HG03108 (cell line): ENCODE data around the gene FOXP1.

ENCODE experiments used
- ATAC-seq: cut with Tn5 transposase; IDR thresholded peaks from one replicate; pipeline ENCODE4 v1.9.1; 2021; ENCODE audit warnings: moderate library complexity; ENCODE audit not compliant: unreplicated experiment

FOXP1 gene

DNA sequence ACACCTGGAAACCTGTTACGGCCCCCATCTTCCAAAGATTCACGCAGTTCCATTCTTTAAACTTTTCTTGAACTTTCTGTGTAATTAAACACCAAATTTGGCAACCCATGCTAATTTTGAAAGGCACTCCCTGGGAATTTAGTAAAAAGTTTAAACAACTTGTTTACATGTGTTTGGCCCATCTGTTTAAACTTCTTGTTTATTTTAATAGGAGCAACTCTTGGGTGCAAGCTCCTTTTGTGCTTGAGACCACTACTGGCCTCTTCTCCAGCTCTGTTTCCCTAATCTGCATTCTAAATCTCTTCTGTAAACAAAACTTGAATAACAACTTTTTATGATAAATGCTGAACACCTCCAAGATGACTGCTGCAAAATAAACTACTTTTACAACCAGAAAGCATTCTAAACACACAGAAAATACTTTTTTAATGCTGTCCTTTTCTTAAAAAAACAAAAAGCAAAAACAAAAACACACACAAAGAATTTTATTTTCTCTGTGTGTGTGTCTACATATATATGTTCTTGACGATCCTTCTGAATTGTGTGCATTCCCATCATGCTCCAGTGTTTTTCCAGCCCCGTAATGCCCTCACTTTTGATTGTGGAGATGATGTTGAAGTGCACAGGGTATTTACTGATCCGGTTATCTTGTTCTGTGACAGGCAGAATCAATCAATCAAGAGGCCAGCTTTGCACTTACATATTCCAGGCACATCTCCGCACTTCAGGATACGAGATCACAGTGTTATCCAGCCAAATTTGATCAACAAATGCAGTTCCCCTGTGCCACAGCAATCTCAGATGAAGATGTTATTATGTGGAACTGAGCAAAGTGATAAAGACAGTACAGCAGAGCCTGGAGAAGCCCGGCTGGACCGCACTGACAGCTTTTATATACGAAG, 416.9 kb downstream of the FOXP1 start:
- ATAC-seq, result no peak

DNA sequence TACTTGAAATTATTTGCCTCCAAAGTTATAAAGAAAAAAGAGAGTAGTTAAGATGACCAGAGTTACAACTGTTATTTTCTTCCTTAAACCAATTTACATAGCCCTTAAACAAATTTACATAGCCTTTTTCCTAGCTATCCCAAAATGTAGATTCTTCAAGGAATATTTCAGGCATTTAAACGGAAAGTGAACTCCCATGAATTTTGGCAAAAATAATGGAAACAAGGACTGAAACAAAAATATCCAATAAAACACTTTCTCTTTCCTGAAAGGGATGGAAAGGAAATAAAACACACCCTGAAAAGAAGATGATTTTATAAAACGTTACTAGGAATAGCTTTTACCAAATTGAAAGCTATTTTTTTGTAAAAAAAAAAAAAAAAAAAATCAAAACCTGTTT, 418.6 kb downstream of the FOXP1 start:
- ATAC-seq, result no peak

DNA sequence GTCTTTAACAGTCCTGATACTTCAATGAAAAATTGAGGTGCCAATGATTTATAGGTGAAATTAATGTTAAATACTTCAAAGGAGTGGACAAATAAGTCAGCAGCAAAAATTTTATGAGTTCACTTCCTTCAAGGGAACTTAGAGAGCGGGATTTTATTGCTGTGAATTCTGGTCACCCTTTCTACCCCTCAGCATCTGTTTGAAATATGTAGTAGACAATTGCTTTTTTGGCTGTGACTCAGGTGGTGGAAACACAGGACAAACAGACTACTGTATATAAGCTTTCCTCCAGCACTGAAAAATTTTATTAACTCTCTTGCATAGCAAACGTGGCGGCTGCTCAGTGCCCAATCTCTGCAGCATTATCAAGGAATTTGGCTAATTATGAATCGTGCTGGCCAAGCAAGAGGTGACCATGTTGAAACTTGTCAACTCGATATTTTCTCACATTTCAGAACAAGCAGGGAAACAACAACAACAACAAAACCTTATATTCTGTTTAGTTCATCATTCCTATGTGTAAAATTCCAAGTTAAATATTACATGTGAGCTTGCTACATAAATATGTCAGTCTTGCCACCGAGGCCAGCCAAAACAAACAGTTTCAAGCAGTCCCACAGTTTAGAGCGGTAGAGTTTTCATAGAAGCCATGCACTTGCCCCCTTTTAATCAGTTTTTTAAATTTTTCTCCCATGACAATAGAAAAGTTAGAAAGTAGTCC, 420.2 kb downstream of the FOXP1 start:
- ATAC-seq, result no peak

DNA sequence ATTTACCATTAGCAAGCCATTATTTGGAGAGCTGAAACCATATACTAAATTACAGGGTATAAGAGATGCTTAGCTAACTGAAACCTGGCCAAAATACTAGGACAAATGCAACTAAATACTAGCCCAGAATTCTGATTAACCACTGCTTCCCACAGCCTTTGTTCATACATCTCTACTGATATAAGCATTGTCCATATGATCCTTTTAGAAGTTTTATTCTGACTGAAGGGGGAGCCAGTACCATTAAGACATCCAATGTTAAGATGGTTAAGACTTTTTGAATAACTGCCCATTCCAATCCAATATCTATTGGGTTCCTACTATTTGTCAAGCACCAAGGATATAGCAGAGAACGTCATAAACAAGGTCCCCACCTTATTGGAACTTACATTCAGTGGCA, 421.3 kb downstream of the FOXP1 start:
- no peak for ATAC-seq

DNA sequence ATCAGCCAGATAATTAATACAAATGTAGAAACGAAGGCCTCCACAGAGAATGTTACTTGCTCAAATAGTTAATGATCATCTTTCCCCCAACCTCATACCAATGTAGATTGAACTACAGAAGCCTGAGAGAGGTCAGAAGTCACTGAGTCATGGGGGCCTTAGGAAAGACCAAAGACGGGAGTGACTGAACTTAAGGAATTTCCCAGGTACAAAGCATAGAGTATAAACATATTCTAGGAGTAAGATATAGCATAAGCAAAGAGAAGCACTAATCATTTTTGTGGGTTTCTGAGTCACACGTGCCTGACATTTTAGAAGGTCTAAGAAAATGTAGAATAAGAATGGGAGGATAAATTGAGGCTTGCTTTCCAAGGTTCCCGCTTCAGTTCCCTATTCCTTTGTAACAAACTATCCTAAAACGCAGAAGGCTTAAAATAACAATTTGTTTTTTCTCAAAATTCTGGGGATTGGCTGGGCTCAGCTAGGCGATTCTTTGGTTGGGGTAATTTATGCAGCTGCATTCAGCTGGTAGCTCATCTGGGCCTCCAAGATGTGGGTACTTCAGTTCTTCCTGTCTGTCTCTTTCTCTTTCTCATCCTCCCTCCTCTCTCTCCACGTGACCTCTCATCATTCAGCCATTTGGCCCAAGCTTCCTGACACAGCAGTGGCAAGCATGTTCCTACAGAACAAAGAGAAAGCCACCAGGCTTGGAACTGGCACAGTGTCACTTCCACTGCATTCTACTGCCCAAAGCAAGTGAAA, 422.6 kb downstream of the FOXP1 start:
- ATAC-seq, result no peak

DNA sequence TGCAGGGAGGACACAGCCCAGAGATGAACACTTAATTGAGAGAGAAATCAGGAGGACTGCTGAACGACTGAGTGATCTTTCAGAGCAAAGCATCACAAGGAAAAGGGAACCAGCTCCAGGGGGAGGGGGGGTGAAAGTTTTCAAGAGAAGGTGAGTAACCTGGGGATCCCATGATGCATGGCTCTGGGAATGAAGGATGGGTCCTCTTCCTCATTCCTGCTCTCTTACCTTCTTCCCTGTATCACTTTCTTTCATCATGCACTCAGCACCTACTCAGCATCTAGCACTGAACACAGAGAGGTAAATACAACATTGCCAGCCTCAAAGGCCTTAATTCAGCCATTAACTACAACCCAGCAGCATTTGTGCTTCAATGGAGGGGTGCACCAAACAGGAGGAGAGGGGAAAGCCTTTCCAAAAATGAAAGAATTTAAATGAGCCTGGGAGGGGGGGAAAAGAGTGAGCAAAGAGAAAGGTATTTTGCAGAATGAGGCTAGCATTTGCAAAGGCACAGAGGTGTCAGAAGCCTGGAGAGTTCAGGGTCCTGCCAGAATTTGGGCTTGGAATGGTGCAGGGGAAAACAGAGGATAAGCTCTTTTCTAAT, 427.4 kb downstream of the FOXP1 start:
- no peak for ATAC-seq

DNA sequence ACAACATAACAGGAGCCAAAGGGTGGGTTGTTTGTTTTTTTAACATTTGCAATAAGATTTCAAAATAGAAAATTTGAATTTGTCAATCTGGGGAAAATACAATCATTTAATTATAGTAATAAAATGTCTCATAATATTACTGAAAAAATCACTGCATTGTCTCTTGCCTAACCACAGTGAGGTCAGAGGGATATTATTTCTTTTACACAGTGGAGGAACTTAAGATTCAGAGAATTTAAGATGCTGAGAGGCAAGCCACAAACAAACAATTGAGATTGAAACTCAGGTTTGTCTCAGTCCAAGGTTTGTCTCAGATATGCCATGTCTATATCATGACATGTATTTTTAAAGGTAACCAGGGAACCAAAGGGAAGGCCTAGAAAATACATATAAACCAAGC, 428.7 kb downstream of the FOXP1 start:
- no peak for ATAC-seq

DNA sequence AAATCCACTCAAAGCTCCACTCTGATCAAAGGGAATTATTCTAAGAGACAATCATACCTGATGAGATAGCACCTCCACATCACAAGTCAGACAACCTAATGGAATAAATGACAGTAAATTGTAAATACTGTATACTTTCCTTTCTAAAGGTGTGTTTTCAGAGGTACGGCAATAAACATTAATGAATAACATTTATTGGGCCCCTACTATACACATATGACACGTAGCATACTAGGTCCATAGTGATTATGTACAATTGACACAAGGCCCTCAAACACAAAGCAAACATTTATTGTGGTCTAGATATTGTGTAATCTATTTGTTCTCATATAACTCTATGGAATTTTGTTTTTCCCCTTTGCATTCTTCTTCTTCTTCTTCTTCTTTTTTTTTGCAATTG, 429.8 kb downstream of the FOXP1 start:
- ATAC-seq, result no peak

DNA sequence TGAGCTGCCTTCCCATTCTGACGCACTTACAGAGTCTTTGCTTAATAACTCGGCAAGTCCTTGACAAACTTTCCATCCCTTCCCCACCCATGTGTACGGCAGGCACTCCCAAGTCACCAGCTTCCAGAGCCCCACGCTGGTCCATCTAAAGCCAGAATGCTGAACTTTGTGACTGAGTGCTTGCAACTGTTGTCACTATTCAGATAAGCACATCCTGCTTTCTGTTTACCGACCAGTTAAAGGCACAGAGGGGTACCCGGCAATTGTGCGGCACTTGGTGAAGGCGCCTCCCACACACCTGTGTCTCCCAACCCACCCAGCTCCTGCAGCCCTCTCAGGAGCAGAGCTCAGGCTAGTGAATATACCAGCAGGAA, 430.6 kb downstream of the FOXP1 start:
- ATAC-seq, result no peak

DNA sequence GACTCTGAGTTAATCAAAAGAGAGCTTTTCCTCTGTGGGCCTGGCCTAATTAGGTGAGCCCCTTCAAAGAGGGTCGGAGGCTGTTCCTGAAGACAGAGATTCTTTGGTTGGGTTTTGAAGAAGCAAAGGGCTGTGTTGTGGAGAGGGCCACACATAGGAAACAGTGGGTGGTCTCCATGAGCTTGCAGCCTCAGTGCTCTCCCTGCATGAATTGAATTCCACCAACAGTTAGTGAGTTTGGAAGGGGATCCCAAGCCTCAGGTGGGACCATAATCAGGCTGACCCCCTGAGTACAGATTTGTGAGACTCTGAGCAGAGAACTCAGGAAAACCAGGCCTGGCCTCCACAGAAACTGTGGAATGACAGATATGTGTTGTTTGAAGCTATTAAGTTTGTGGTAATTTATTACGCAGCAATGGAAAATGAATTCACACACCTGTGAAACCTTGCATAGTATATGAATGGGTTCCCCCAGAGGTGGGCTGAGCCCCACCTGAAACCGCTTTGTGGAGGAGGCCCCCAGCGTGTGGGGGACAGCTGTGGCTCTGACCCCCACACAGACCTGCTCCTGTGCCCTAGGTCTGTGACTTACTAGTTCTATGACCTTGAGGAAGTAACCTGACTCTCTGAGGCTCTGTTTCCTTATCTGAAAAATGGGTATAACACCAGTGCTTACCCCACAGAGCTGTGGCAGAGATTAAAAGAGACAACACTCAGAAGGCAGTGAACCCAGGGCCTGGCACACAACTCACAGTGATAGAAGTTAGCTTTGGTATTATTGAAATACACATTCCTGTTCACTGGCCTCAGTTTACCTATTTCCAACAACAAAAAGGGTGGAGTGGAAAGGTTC, 431.3 kb downstream of the FOXP1 start:
- ATAC-seq, result no peak

DNA sequence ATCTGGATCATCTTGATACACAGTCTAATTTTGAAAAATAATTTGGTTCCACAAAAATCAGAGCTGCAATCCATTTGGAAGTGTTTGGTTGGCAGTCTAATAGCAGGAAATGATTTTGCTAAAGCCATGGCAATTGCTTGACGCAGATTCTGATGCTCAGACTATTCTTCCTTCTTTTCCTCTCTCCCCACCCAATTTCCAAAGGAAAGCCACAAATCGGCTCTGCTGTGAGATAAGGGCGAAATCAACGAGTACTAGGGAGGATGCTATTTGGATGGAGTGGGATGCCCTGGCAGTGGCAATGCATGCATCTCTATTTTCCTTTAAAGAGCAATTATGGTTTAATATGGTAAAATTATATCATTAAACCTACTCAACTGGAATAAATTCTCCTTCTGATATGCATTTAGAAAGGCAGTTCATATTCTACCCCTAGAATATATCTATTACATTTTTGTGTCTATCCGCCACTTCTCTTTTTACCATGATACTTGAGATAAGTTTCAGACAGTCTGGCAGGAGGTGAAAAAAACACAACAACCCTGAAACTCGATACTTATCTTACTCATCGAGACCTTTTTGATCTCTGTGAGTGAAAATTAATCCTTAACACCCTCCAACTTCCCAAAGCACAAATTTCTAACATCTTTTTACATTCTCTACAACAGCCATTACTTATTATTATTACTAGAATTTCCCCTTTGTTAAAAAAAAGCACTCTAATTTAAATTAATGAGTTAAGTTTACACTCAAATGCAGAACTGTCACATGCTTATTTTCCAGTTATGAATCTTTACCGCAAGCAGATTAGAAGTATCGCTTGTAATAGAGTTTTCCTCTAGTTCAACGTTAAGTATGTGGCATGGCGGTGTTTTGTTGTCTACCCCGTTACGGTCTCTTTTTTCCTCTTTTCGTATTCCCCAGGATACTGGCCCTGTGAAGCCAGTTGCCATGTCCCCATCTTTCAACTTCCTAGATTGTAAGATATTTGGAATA, 433.3 kb downstream of the FOXP1 start:
- ATAC-seq, result no peak

DNA sequence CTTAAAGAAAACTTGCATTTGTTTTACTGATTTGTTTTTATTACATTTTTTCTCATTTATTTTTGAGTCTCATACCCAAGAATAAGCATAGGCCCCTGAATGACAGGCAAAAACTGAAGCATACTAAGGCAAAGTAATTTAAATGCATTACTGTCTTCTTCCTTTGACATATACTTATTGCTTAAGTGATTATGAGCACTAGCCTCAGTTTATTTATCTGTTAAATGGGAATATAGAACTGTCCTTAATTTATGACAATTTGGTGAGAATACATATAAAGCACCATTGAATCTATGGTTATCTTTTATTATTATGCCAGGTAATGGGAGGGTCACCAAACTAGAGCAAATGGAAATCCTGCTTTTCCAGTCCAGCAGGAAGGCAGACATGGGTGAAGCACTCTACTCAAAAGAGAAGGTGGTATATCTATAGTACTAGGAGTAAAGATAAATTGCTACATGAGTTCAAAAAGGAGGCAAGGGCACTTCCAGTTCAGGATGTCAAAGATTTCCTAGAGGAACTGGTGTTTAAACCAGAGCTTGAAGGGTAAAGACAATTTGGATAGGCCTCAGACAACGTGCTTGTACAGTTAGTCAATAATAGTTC, 435.0 kb downstream of the FOXP1 start:
- ATAC-seq, result no peak

DNA sequence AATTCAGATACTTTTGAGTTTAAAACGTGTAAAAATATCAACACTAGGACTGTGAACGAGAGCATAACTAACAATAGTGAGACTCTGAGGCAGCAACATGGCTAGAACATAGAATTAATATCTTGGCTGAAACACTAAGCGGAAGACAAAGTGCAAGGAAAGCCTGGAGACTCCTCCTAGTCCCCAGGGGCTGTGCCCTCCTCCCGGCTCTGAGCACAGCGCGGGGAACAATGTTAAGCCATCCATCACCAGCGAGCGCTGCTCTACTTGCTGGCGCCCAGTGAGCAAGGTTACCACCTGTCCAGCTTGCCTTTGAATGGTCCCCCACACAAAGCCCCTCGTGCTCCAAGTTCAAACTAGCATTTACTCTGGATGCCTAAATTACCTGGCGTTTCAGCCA, 436.9 kb downstream of the FOXP1 start:
- ATAC-seq, result no peak

DNA sequence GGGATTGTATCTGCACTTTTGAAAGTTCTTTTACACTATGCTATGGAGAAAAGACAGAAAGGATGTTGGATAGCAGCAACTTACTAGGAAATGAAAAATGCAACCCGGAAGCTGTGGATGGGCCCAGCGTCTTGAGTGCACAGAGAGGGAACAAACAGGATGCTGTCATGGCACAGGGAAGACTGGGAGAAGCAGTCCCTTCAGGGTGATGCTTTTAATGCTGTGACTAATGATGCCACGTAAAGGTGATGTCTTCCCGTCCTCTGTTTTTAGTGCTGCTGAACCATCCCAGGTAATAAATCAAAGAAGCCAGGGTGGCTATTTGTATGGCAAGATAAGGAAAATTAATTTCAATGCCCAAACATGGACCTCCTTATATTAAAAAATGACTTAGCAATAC, 437.6 kb downstream of the FOXP1 start:
- ATAC-seq, result no peak

DNA sequence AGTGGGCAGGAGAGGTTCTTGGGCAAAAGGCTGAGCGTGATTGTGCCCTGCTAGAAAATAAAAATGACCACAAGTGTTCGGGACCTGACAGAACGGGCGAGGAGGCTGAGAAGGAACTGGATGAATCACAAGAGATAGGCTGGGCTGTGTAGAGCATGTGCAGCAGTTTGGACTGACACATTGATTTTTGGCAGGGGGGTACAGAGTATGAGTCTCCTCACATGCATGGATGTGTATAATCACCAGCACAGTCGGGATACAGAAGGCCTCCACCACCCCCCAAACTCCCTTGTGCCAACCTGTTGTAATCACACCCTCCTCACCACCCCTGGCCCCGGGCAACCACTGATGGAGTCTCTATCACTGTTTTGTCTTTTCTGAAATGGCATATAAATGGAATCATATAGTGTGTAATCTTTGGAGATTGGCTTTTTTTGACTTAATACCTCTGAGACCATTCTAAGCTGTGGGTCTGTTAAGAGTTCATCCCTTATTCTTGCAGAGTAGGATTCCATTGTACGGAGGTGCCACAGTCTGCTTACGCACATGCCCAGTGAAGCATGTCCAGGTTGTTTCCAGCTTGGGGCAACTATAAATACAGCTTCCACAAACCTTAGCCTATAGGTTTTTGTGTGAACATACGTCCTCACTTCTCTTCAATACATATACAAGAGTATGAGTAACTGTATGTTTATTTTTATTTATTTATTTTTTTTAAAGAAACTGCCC, 438.8 kb downstream of the FOXP1 start:
- no peak for ATAC-seq

DNA sequence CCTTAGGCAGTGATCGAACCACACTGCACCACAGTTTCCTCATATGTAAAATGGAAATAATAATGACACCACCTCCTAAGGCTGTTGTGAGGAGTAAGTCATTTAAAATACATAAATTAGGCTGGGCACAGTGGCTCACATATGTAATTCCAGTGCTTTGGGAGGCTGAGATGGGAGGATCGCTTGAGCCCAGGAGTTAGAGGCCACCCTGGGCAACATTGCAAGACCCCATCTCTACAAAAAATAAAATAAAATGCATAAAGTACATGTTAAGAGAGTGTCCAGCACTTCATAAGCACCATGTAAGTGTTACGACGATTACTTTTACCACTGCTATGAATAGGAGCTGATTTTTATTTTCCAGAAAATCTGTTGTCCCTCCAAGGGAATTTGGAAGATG, 440.0 kb downstream of the FOXP1 start:
- ATAC-seq, result no peak

DNA sequence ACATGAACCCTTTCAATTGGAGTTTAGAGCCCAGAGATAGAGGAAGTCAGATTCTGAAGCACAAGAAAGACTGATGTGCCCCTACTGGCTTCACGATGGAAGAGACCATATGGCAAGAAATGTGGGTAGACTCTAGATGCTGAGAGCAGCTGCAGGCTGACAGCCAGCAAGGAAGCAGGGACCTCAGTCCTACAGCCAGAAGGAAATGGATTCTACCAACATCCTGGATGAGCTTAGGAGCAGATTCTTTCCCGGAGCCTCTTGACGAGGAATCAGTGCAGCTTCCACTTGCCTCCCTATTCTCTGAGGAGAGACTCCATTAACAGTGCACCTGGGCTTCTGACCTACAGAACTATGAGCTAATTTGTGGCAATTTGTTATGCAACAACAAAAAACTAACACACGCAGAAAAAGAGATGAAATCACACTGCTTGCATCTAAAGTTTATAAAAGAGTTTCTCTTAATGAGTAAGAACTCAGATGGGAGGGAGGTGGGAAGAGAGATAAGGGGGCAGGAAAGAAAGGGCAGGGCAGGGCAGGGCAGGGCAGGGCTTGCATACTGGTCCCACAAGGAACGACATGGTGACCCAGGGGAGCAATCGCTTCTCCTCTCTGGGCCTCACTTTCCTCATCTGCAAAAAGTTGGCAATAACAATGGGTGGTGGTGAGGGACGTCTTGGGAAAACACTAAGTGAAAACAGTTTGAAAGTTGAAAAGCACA, 440.9 kb downstream of the FOXP1 start:
- ATAC-seq, result no peak
